ENCODE measurements around the gene FGGY.

- TF ChIP-seq, protein P1, sequence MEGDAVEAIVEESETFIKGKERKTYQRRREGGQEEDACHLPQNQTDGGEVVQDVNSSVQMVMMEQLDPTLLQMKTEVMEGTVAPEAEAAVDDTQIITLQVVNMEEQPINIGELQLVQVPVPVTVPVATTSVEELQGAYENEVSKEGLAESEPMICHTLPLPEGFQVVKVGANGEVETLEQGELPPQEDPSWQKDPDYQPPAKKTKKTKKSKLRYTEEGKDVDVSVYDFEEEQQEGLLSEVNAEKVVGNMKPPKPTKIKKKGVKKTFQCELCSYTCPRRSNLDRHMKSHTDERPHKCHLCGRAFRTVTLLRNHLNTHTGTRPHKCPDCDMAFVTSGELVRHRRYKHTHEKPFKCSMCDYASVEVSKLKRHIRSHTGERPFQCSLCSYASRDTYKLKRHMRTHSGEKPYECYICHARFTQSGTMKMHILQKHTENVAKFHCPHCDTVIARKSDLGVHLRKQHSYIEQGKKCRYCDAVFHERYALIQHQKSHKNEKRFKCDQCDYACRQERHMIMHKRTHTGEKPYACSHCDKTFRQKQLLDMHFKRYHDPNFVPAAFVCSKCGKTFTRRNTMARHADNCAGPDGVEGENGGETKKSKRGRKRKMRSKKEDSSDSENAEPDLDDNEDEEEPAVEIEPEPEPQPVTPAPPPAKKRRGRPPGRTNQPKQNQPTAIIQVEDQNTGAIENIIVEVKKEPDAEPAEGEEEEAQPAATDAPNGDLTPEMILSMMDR (IDR thresholded peaks at IDR 0.05; ENCODE audit: borderline replicate concordance, extremely low read depth, low read length, poor library complexity, severe bottlenecking): no peak
- TF ChIP-seq EZH2 (IDR thresholded peaks at IDR 0.05; ENCODE audit: borderline replicate concordance, low read depth, low read length, severe bottlenecking): no peak
Observed at GRCh38 chr1:59714966-59715365, 418.1 kb downstream of the FGGY start.

All from DND-41 (cell line).